Pons (tissue), 1 donor: Measurements from ENCODE around the gene NWD2.
A peak's percentile ranks its signal among the peaks of the same experiment; 100 is the strongest.
"Not testable (repeated sequence)": the region's sequence is repeated elsewhere in the genome, so short reads cannot be mapped to it uniquely, and the experiment has no call there.

Source experiments
- DNase-seq: peaks from one replicate; pipeline ENCODE4 v3.0.0-alpha.2; 2016; ENCODE audit warnings: low spot score

Gene NWD2

DNA sequence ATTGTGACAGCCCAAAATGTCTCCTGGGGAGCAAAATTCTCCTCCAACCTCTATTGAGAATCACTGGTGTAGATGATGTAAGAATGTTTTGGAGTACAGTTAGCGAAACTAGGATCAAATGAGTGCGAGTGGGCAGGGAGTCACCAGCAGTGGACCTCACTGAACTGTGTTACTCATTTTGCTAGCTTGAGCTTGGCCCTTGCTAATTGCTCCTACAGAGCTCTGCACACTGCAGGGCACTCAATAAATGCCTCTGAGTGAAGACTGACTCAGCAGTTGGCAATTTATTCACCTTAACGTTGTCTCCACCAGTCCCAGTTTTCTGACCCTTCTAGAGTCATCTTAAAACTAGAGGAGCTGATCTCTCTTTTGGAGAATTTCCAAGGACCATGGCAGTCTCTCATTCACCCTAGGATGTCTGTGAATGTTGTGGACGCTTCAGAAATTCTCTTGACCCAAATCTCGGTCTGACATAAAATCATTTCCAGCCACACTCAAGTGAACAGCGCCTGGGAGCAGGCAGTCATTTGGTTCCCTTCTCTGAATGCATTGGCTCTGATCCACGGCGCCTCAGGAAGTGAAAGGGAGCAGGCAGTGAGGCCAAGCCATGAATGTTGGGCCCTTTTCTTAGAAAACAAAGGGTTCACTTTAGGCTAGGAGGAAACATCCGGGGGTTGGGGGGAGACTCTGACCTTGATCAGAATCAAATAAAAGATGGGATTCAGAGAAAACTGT is 148.1 kb downstream of the NWD2 start:
- DNase-seq = peak; percentile 94

DNA sequence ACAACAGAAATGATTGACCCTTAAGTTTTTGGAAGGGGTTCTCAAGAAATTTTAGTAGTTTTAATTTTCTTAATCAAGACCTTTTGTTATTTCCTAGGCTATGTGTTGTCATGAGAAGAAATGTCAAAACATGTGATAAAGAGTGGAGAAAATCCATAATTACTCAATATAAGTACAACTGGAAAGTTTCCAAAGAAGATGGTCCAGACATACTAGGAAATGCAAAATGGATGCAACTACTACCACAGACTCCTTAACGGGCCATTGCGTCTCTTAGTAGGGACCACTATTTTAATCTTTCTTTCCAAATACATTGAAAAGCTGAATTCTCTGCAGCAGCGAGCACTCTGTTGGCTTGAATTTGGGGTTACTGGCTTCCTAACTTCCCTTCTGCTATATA is 148.8 kb downstream of the NWD2 start:
- DNase-seq = no peak

DNA sequence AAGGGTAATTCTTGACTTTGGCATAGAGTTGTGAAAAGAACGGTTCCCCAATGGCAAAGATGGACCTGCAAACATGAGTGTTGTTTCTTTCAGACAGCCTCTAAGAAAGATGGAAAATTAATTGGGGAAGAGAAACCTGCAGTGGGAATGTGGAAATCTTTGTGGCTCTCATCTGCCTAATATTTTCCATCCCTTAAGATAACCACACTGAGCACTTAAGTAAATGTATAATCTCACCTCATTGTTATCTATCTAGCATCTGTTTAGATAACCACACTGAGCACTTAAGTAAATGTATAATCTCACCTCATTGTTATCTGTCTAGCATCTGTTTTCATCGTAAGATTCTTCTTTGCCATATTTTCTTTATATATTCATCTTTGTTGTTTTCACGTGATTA is 149.3 kb downstream of the NWD2 start:
- peak; percentile 66 for DNase-seq

DNA sequence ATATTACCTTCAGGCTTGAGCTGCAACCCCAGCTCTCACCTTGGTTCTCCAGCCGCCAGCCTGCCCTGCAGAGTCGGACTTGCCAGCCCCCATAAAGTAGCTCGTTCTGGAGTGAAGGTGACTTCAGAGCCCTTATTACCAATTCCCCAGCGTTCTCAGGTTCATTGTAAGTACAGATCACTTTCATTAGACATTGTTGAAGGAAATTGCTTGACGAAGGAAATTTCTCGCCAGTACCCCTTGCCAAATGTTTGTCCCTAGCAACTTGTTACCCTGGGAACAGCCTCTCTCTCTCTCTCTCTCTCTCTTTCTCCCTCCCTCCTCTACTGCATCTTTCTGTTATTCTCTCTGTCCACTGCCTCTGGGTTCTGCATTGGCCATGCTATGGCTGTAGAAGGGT is 153.0 kb downstream of the NWD2 start:
- DNase-seq = no peak

DNA sequence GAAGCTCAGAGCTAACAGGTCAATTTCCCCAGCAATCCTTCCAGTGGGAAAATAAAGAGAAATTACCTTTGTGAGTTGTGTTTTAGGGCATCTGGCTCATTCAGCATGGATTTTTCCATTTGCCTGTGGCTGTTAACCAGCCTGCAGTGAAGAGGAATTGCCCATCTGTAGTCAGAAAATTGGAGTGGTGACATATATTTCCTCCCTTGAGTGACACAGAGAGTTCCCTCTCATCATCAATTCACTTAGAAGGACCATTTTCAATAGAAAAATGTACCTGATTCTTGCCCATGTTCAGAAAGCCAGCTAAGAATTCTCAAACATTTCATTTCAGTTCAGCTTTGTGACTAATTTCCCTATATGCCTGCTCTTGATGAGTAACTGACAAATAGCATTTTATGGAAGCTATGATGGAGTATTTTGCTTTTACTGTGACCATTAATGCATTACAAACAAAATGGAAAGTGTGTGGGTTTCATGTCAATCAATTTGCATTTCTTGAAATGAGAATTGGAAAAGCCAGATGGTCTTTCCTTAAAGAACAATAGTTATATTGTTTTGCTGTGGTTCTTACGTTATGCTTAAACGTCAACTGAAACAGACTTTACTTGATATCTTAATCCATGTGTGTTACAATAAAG is 155.8 kb downstream of the NWD2 start:
- no peak for DNase-seq

DNA sequence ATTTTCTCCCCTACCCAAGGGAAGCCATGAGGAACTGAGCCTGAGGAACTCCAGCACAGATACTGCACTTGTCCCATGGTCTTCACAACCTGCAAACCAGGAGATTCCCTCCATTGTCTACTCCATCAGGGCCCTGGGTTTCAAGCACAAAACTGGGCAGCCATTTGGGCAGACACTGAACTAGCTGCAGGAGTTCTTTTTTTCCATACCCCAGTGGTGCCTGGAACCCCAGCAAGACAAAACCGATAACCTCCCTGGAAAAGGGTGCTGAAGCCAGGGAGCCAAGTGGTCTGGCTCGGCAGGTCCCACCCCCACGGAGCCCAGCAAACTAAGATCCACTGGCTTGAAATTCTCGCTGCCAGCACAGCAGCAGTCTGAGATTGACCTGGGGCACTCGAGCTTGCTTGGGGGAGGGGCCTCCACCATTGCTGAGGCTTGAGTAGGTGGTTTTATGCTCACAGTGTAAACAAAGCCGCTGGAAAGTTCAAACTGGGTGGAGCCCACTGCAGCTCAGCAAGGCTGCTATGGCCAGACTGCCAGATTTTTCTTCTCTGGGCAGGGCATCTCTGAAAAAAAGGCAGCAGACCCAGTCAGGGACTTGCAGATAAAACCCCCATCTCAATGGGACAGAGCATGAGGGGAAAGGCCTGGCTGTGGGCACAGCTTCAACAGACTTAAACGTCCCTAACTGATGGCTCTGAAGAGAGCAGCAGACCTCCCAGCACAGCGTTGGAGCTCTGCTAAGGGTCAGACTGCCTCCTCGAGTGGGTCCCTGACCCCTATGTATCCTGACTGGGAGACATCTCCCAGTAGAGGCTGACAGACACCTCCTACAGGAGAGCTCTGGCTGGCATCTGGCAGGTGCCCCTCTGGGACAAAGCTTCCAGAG is 163.6 kb downstream of the NWD2 start:
- DNase-seq = not testable (repeated sequence)

DNA sequence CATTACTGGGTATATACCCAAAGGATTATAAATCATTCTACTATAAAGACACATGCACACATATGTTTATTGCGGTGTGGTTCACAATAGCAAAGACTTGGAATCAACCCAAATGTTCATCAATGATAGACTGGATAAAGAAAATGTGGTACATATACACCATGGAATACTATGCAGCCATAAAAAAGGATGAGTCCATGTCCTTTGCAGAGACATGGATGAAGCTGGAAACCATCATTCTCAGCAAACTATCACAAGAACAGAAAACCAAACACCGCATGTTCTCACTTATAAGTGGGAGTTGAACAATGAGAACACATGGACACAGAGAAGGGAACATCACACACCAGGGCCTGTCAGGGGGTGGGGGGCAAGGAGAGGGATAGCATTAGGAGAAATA is 169.1 kb downstream of the NWD2 start:
- DNase-seq = not testable (repeated sequence)

DNA sequence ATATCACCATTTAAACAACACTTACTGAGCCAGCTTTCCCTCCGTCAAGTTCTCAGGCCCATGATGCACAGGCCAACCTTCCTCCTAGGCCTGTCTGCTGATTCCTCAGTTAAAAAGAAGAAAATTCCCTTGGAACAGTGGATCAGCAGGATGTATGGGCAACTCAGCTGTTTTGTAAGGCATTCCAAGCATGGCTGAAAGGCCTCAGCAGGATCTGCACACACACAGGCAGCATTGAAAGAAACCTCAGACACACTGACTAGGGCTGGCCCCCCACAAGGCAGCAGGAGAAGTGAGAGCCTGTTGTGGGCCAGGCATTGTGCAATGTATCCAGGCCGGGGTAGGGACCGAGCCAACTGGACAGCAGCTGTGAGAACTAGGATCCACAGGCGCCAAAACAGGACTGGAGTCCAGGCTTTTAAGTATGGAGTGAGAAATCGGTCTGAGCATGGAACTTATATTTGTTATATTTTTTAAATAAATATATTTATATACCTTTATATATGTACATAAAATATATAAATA is 171.4 kb downstream of the NWD2 start:
- DNase-seq = no peak

DNA sequence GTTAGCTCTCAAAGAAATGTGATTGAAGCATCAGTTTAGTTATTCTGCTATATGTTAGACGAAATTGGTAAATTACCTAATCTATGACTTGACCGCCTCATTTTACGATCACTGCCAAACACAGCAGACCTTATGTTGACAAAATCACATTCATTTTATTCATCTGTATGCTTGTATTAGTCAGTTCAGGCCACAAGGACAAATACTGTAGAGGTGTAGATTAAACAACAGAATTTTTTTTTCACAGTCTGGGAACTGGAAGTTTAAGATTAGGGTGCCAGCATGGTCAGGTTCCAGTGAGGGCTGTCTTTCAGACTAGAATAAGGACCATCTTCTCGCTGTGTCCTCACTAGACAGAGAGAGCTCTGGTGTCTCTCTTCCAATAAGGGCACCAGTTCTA is 177.1 kb downstream of the NWD2 start:
- no peak for DNase-seq

DNA sequence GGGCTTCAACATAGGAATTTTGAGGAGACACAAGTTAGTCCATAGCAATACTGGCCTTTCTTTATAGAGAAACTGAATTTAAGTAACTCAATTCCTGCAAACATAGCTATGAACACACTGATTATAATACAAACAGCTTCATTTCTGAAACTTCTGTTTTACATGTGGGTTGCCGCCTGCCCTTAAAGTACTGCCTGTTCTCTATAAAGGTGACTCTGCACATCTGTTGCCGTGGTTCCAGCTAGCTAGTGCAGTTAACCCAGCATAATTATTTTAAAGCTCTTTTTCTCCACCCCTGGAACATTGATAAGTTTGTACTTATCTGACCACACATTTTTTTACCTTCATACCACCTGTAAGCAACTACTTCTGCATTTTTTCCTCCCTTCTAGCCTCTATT is 177.6 kb downstream of the NWD2 start:
- no peak for DNase-seq

DNA sequence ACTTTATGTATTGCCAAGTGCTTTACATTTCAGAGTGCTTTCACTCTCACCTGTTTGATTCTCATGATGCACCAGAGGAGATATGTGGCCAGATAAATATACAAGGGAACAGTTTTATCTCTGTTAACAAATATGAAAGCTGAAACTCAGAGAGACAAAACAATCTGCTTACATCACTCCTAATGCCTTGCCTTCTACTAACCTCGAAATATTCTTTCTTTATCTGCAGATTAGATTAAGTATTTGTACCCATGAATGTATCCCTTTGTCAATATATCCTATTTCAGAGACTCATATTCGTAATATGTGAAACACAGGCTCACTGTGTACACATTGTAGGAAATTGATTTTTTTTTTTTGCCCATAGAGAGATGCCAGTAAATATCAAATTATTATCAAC is 178.1 kb downstream of the NWD2 start:
- no peak for DNase-seq

DNA sequence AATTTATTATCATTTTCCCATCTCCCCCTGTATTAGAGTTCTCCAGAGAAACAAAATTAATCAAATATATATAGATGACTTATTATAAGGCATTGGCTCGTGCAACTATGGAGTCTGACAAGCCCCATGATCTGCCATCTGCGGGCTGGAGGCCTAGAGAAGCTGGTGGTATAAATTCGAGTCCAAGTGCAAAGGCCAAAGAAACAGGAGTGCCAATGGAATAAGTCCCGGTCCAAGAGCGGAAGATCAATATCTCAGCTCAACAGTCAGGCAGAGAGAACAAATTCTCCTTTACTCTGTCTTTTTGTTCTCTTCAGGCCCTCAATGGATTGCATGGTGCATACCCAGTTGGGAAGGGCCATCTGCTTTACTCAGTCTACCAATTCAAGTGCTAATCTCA is 178.8 kb downstream of the NWD2 start:
- DNase-seq = no peak

DNA sequence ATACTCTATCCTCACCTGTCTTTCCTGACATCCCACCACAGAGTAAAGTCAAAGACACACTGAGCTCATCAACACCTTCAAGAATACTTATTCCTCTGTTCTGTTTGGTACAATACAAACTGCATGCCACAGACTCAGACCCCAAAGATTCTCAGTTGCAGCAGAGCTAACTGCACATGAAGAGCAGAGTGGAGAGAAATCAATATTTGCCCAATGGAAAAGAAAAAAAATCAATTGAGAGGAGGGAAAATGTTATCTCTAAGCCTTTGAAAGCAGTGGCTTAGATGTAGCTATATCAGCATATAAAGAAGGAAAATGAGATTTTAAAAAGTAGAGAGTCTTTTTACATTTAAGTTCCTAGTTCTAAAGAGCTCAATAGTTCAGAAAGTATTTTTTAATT is 180.2 kb downstream of the NWD2 start:
- no peak for DNase-seq

DNA sequence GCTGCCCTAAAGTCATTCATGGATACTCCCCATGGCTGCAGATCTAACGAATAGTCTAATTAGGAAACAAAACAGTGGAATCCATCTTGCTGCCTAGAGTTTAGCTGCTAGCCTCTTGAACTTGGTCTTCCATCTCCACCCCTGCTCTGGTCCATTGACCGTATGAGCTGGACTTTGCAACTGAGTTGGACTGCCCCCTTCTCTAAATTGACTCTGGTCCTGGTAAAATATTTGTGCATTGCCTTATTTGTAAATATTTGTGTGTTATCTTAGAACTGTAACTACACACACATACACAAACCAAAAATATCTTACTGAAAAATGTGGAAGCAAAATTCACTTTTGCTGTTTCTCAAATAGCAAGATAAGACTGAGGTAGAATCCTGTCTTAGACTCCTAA is 181.3 kb downstream of the NWD2 start:
- DNase-seq = no peak

DNA sequence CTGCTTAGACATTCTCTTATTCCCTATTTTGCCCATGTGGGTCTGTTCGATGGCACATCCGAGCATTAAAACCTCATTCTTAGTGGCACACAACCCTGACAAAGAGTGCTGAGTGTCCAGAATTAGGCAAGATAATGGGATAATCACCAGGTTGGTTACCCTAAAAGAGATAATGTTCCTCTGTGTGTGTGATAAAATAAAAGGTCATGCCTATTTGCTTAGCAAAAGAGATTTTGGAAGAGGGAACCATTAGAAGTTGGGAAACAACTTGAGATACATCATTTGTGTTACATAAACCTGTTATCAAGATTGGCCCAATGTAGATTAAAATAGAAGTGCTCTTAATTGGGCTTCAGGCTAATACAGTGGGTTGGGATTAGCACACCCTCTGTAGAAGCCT is 182.7 kb downstream of the NWD2 start:
- DNase-seq = no peak

DNA sequence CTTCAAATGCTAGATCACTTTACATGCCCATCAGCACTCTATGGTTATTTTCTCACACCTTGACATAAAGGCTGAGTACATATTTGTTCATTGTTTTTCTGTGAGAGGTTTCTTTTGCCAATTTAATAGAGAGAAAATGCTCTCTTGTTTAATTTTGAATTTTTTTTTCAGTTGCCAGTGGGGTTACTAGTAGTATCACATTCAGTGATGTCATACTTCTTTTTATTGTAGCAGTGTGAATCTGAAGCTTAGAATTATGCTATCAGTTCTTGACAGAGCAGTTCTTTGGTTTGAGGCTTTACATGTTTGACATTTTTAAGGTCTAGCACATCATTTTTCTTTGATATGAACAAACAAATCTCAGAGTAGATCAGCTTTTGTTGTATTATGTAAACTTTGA is 185.4 kb downstream of the NWD2 start:
- no peak for DNase-seq

DNA sequence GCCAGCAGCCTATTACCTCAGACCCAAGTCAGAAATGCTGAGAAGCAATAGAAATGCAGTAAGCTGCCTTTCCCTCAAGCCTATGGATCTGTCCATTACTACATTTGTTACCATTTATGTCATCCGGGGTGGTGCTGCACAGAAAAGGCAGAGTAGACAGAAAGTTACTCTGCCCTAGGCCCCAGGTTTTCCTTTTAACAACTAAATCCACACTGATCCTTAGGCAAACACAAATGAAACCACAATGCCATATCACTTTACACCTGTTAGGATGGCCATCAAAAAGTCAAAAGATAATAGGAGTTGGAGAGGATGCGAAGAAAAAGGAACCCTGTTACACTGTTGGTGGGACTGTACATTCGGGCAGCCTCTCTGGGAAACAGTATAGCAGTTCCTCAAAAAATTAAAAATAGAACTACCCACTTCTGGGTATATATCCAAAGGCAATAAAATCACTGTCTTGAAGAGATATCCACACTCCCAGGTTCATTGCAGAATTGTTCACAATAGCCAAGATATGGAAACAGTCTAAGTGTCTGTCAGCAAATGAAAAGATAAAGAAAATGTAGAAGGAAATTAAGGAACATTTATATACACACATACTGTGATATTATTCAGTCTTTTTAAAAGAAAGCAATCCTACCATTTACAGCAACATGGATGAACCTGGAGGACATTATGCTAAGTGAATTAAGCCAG is 186.3 kb downstream of the NWD2 start:
- DNase-seq = no peak

DNA sequence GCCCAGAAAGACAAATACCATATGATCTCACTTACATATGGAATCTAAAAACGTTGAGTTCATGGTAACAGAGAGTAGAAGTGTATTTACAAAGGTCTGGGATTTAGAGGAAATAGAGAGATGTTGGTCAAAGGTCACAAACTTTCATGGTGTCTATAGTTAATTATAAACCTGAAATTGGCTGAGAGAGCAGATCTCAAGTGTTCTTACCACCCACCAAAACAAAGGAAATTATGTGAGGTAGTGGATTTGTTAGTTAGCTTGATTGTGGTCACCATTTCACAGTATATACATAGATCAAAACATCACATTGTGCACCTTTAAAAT is 186.8 kb downstream of the NWD2 start:
- no peak for DNase-seq

DNA sequence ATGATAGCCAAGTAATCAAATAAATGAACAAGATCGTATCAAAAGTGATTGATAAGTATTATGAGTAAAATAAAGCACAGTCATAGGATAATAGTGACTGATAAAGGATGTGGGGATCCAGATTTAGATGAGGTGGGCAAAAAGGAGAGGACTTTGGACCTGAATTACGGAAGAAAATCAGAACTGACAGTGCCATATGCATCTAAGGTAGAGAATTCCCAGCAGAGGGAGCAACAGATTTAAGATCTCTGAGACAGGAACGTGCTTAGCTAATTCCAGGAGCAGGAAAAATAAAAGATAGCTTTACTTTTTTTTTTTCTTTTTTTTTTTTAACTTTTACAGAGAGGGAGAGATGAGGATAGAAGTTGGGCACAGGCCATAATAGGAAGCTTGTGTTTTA is 189.9 kb downstream of the NWD2 start:
- no peak for DNase-seq

DNA sequence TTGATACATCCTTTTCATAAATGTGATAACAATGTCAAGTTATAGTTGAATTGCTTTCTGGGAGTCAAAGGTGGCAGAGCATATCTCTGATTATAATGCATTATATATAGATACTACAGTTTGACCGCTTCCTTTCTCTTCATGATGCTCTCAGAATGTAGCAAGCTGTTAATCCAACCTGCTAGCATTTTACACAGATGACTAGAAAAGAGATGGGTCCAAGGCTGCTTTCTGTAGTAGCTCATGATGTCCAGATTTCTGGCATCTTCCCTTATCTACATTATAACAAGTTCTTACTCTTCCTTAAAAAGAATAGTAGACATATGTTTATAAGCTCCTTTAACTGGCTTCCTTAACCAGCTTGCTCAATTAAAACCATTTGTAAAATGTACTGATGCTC is 192.0 kb downstream of the NWD2 start:
- DNase-seq = no peak

DNA sequence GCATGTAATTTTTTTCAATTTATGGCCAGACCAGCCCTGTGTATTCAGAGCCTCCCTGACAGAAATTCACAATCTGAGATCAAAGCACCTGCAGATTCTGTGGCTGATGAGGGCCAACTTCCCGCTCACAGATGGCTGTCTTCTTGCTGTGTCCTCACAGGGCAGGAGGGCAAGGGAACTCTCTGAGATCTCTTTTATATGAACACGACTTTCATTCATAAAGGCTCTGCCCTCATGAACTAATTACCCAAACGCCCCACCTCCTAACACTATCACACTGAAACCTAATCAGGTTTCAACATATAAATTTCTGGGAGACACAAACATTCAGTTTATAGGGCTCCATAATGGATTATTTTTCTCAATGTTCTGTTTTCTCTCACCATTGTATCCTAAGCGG is 192.6 kb downstream of the NWD2 start:
- no peak for DNase-seq

DNA sequence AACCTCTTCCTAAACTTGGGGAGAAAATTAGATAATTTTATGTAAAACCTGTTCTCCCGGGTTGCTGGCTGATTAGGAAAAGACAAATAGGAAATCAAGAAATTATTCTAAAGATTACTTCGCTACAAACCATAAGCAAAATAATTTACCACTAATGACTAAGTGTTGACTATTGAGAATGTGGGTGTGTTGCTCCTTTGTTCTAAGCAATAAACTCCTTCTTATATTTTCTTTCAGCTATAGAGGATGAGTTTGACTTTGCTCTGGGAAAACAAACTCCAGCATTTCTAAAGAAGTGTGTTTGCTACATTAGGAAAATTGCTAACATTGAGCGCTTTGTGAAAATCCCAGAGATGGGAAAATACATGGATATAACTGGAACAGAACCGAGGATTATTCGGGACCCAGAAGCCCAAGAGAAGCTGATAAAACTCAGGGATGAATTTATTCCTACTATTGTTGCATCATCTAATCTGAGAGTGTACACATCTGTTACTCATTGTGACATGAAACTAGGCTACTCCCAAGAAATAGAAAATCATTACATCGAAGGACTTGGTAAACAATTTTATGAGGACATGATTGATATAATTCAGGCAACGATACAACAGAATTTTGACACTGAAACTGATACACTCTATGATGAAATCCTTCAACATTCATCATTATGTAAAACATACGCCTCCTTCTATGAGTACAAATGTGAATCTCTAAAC is 194.2 kb downstream of the NWD2 start:
- DNase-seq = no peak
